Neuron (in vitro differentiated cells): Measurements from ENCODE around the gene GMDS.

Source experiments
- H2AFZ ChIP-seq: one replicate; pipeline ENCODE4 v1.6.1; 2013; ENCODE audit warnings: low read depth, mild to moderate bottlenecking, inconsistent platforms, low read length, moderate library complexity
- H3K27me3 ChIP-seq: one replicate; pipeline ENCODE4 v1.6.1; 2013; ENCODE audit warnings: low read length; ENCODE audit not compliant: insufficient read depth
- H3K36me3 ChIP-seq: one replicate; pipeline ENCODE4 v1.6.1; 2013; ENCODE audit warnings: low read length; ENCODE audit not compliant: insufficient read depth
- H3K4me1 ChIP-seq: one replicate; pipeline ENCODE4 v1.6.1; 2013; ENCODE audit warnings: low read length; ENCODE audit not compliant: insufficient read depth
- H3K4me3 ChIP-seq: 2 replicates; pipeline ENCODE4 v1.5.1; 2013; ENCODE audit warnings: mild to moderate bottlenecking, low read length, moderate library complexity
- H3K9me3 ChIP-seq: one replicate; pipeline ENCODE4 v1.6.1; 2013; ENCODE audit warnings: low read length

The GMDS gene

GRCh38 chr6:1972962-1973361 is 272.4 kb downstream of the GMDS start:
- no peak overlapping the region for H2AFZ ChIP-seq
- H3K4me1 ChIP-seq, result no peaks in the 10 kb centered on the region
- no peaks in the 10 kb centered on the region for H3K36me3 ChIP-seq
- no peaks in the 10 kb centered on the region for H3K9me3 ChIP-seq
- no peak overlapping the region for H3K4me3 ChIP-seq
- H3K27me3 ChIP-seq, result no peaks in the 10 kb centered on the region

- Histone ChIP-seq H3K4me1 (no peaks in the 10 kb centered on the region), H3K4me3 (no peak overlapping the region), H3K36me3 (no peaks in the 10 kb centered on the region), H3K27me3 (no peaks in the 10 kb centered on the region), H3K9me3 (no peaks in the 10 kb centered on the region), H2AFZ (no peak overlapping the region)
These were observed 273.8 kb downstream of the GMDS start for GRCh38 chr6:1971612-1972011.

- Histone ChIP-seq H3K27me3 (no peaks in the 10 kb centered on the region), H3K9me3 (no peaks in the 10 kb centered on the region), H2AFZ (no peak overlapping the region), H3K4me3 (no peak overlapping the region), H3K4me1 (no peaks in the 10 kb centered on the region), H3K36me3 (no peaks in the 10 kb centered on the region)
These were observed 275.2 kb downstream of the GMDS start for GRCh38 chr6:1970151-1970561.

GRCh38 chr6:1966713-1967112 is 278.7 kb downstream of the GMDS start:
- Histone ChIP-seq H2AFZ (no peak overlapping the region), H3K4me3 (no peak overlapping the region), H3K27me3 (no peaks in the 10 kb centered on the region), H3K9me3 (no peaks in the 10 kb centered on the region), H3K4me1 (peaks cover 1% of the 10 kb centered on the region), H3K36me3 (no peaks in the 10 kb centered on the region)

- Histone ChIP-seq H3K36me3 (no peaks in the 10 kb centered on the region), H3K4me1 (peaks cover 3% of the 10 kb centered on the region), H2AFZ (no peak overlapping the region), H3K27me3 (no peaks in the 10 kb centered on the region), H3K9me3 (no peaks in the 10 kb centered on the region), H3K4me3 (no peak overlapping the region)
These were observed 279.7 kb downstream of the GMDS start for GRCh38 chr6:1965596-1966224.

- no peaks in the 10 kb centered on the region for H3K36me3 ChIP-seq
- H3K27me3 ChIP-seq, result no peaks in the 10 kb centered on the region
- H3K4me3 ChIP-seq, result no peak overlapping the region
- H3K9me3 ChIP-seq, result no peaks in the 10 kb centered on the region
- H3K4me1 ChIP-seq, result peaks cover 3% of the 10 kb centered on the region
- no peak overlapping the region for H2AFZ ChIP-seq
These were observed 281.8 kb downstream of the GMDS start for GRCh38 chr6:1963596-1963995.

GRCh38 chr6:1962201-1962600 is 283.2 kb downstream of the GMDS start:
- Histone ChIP-seq H3K4me3 (no peak overlapping the region), H3K4me1 (peaks cover 3% of the 10 kb centered on the region), H3K9me3 (no peaks in the 10 kb centered on the region), H3K27me3 (no peaks in the 10 kb centered on the region), H2AFZ (no peak overlapping the region), H3K36me3 (no peaks in the 10 kb centered on the region)

GRCh38 chr6:1960486-1961142 is 284.8 kb downstream of the GMDS start:
- H3K9me3 ChIP-seq, result no peaks in the 10 kb centered on the region
- no peak overlapping the region for H3K4me3 ChIP-seq
- no peak overlapping the region for H2AFZ ChIP-seq
- peaks cover 3% of the 10 kb centered on the region for H3K4me1 ChIP-seq
- no peaks in the 10 kb centered on the region for H3K36me3 ChIP-seq
- no peaks in the 10 kb centered on the region for H3K27me3 ChIP-seq

GRCh38 chr6:1958257-1958656 is 287.1 kb downstream of the GMDS start:
- no peaks in the 10 kb centered on the region for H3K27me3 ChIP-seq
- H3K4me3 ChIP-seq, result no peak overlapping the region
- H2AFZ ChIP-seq, result no peak overlapping the region
- H3K9me3 ChIP-seq, result no peaks in the 10 kb centered on the region
- H3K4me1 ChIP-seq, result peaks cover 3% of the 10 kb centered on the region
- H3K36me3 ChIP-seq, result no peaks in the 10 kb centered on the region

GRCh38 chr6:1957746-1958145 is 287.7 kb downstream of the GMDS start:
- Histone ChIP-seq H3K9me3 (no peaks in the 10 kb centered on the region), H3K4me1 (peaks cover 3% of the 10 kb centered on the region), H2AFZ (no peak overlapping the region), H3K36me3 (no peaks in the 10 kb centered on the region), H3K4me3 (no peak overlapping the region), H3K27me3 (no peaks in the 10 kb centered on the region)

GRCh38 chr6:1952740-1953360 is 292.6 kb downstream of the GMDS start:
- Histone ChIP-seq H3K4me3 (no peak overlapping the region), H3K4me1 (no peaks in the 10 kb centered on the region), H3K27me3 (no peaks in the 10 kb centered on the region), H2AFZ (no peak overlapping the region), H3K9me3 (no peaks in the 10 kb centered on the region), H3K36me3 (no peaks in the 10 kb centered on the region)

- no peaks in the 10 kb centered on the region for H3K4me1 ChIP-seq
- H3K9me3 ChIP-seq, result no peaks in the 10 kb centered on the region
- H3K36me3 ChIP-seq, result no peaks in the 10 kb centered on the region
- no peak overlapping the region for H3K4me3 ChIP-seq
- H2AFZ ChIP-seq, result no peak overlapping the region
- no peaks in the 10 kb centered on the region for H3K27me3 ChIP-seq
These were observed 294.8 kb downstream of the GMDS start for GRCh38 chr6:1950631-1951030.

GRCh38 chr6:1949538-1949937 is 295.9 kb downstream of the GMDS start:
- H2AFZ ChIP-seq, result no peak overlapping the region
- no peak overlapping the region for H3K4me3 ChIP-seq

More at GRCh38 chr6:1949538-1949937, 295.9 kb downstream of the GMDS start:
- Histone ChIP-seq H3K9me3 (no peaks in the 10 kb centered on the region), H3K36me3 (no peaks in the 10 kb centered on the region), H3K27me3 (no peaks in the 10 kb centered on the region), H3K4me1 (no peaks in the 10 kb centered on the region)
